ENCODE data around the gene NOP58.
"Not testable (repeated sequence)": the region's sequence is repeated elsewhere in the genome, so short reads cannot be mapped to it uniquely, and the experiment has no call there.

DNA sequence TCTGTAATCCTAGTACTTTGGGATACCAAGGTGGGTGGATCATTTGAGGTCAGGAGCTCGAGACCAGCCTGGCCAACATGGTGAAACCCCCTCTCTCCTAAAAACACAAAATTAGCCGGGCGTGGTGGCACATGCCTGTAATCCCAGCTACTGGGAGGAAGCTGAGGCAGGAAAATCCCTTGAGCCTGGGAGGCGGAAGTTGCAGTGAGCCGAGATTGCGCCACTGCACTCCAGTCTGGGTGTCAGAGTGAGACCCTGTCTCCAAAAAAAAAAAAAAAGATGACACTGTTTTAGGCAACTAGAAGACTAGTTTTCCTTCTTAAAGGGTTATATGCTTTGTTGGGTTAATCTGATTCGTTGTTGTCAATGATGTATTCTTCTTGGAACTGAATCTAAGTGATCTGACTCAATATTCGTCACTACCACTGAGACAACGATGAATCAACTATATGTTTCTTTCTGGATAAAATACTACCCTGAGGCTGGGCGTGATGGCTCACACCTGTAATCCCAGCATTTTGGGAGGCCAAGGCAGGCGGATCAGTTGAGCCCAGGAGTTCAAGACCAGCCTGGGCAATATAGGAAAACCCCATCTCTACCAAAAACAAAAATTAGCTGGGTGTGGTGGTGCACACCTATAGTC is 10.6 kb downstream of the NOP58 start:
- TF ChIP-seq, protein P1, sequence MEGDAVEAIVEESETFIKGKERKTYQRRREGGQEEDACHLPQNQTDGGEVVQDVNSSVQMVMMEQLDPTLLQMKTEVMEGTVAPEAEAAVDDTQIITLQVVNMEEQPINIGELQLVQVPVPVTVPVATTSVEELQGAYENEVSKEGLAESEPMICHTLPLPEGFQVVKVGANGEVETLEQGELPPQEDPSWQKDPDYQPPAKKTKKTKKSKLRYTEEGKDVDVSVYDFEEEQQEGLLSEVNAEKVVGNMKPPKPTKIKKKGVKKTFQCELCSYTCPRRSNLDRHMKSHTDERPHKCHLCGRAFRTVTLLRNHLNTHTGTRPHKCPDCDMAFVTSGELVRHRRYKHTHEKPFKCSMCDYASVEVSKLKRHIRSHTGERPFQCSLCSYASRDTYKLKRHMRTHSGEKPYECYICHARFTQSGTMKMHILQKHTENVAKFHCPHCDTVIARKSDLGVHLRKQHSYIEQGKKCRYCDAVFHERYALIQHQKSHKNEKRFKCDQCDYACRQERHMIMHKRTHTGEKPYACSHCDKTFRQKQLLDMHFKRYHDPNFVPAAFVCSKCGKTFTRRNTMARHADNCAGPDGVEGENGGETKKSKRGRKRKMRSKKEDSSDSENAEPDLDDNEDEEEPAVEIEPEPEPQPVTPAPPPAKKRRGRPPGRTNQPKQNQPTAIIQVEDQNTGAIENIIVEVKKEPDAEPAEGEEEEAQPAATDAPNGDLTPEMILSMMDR (IDR thresholded peaks at IDR 0.05): not testable (repeated sequence)
- not testable (repeated sequence) for TF ChIP-seq POLR2A (IDR thresholded peaks at IDR 0.05)

All from upper lobe of left lung (tissue), 4 donors.